Activated CD4-positive, alpha-beta T cell treated with anti-CD3 and anti-CD28 coated beads, Interleukin-2, Interleukin-4, amounts not matched to agents 100 ng/mL and 50 ng/mL, durations not matched to agents 16 hours and 8 hours (primary cell): ENCODE measurements around the gene FAM180B.
A peak's percentile ranks its signal among the peaks of the same experiment; 100 is the strongest.
"Not testable (repeated sequence)": the region's sequence is repeated elsewhere in the genome, so short reads cannot be mapped to it uniquely, and the experiment has no call there.

ENCODE experiments used
- DNase-seq: peaks from one replicate; pipeline ENCODE4 v3.0.0-alpha.2; 2020; ENCODE audit warnings: low spot score

Gene FAM180B

DNA sequence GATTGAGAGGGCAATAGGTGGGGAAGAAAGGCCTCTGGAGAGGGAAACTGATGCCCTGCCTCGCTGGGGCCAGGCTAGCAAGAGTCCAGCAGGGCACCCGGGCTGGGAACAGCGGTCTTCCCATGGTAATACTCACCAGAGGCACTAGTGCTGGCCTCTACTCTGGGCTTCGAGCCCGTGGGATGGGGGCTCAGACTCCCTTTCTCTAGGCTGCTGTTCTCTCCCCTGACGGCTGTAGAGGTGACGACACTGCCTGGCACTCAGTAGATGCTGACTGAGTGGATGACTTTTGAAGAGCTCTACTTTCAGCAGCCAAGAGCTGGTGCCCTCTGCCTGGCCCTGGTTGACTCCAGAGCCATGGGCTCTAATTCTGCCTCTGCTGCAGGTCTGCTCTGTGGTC is 8.6 kb downstream of the FAM180B start:
- no peak for DNase-seq

DNA sequence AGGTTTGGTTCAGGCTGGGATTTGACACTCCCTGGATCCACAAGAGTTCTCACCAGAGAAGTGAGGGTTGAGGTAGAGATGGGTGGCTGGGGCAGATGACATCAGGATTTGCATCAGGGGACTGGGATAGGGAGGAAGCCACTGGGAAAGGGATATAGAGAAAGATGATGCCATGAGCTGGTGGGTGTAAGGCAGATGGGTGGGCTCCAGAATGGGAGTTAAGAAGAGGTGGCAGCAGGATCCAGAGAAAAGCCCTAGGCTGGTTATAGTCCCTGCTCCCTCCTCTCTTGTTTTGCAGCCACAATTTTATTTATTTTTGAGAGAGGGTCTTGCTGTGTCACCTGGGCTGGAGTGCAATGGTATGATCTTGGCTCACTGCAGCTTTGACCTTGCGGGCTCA is 9.5 kb downstream of the FAM180B start:
- no peak for DNase-seq

DNA sequence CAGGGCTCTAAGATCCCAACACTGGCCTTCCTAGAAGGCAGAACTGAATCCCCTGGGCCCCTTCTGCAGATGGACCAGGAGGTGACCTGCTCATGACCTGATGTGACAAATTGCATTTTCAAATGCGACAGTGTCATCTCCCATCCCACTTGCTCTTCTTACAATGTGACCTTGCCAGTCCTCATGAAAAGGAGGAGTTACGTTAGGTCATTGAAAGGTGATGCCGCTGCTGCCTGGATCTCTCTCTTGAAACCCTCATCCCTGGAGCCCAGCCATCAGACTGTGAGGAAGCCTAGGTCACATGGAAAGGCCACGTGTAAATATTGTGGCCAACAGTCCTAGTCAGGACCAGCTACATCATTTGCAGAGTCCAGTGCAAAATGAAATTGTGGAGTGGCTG is 13.4 kb downstream of the FAM180B start:
- DNase-seq: no peak

- no peak for DNase-seq
Observed at GRCh38 chr11:47603295-47603694, 16.8 kb downstream of the FAM180B start.

DNA sequence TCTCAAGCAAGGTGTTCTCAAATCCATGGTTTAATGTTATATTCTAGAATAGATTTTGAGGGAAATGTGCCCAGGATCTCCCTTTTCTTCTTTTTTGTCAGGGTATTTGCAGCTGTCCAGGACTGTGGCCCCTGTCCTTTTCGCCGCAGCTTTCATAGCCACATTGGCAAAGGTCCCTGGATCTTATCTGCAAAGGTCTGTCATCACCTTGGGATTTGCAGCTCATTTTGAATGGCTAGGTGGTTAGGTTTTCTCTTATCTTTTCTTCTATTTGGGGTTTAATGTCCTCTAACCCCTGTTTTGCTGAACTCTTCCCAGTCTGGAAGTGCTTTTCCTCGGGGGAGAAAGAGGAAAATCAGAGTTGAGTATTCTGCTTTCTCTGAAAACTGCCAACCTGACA is 19.4 kb downstream of the FAM180B start:
- DNase-seq: no peak

DNA sequence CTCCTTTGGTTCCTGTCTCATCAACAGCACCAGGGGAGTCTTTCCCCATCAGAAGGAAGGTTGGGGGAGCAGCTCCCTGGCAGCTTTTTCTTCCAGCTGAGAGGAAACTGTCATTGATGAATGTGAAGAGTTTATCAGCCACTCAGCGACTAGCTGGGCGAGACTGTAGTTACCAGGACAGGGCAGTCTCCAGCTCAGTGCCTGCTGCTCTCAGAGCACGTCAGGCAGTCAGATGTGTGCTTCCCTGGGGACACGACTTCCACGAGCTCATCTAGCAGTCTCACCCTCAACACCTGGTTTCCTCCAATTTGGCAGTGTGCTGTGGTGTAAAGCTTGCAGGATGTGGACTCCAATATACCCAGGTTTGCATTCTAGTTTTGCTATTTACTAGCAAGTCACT is 20.3 kb downstream of the FAM180B start:
- no peak for DNase-seq

GRCh38 chr11:47607380-47607779 is 20.9 kb downstream of the FAM180B start:
- no peak for DNase-seq

DNA sequence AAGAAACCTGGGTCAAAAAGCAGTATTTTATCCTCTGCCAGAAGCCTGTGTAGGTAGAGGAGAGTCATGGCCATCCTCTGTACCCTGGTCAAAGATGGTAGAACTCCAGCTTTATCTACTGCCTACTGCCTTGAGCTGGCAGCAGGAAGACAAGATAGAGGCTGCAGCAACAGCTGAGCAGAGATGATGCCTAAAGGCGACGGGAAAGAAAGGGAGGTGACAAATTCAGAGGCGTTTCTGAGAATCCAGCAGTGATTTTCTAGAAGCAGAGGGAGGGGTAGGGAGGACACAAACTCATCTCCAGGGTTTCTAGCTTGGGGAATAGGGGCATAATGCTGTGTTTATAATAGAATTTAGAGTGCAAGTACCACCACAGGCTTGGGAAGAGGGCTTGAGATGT is 23.2 kb downstream of the FAM180B start:
- DNase-seq: no peak

- DNase-seq: no peak
Observed at GRCh38 chr11:47611348-47611794, 24.9 kb downstream of the FAM180B start.

- no peak for DNase-seq
Observed at GRCh38 chr11:47615249-47615648, 28.8 kb downstream of the FAM180B start.

DNA sequence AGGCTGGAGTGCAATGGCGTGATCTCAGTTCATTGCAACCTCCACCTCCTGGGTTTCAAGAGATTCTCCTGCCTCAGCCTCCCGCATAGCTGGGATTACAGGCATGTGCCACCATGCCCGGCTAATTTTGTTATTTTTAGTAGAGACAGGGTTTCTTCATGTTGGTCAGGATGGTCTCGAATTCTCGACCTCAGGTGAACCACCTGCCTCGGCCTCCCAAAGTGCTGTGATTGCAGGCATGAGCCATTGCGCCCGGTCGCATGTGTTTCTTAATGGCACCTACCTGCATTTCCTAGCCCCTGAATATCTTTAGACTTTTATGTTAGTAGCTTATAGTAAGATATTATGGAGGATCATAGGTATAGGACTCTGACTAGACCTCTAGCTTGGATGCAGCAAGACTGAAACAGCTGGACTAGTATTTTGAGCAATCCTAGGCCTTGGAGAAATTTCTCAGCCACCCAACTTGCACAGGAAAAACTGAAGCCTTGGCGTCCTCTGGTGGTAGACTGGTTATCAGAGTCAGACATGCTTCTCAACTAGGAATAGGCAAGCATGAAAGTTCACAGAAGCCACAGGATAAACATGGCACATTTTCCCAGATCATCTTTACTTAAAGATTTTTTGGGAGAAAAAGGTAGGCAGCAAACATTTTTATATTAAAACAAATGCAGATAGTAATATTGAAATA is 30.4 kb downstream of the FAM180B start:
- peak; percentile 21 for DNase-seq

GRCh38 chr11:47617417-47617809 is 30.9 kb downstream of the FAM180B start:
- peak; percentile 19 for DNase-seq

DNA sequence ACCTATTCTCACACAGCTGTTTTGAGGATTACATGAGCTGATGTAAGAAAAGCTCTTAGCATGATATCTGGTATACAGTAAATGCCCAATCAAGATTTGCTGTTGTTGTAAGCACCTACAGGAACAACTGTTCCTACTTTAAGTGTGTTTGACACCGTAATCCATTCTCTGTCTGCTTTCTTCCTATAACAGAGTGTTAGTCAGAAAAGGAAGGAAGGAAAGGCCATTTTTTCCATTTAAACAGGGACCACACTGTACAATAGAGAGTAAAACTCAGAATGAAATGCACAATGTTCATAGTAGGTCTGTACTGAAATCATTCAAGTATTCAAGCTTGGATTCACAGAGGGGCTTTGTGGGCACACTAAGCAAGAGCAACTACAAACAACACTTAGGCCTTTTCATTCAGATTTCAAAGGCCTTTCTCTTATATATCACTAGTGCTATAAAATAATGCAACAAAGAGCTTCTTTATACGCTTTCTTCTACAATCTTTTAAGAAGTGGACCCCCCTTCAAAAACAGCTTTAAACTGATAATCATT is 34.4 kb downstream of the FAM180B start:
- no peak for DNase-seq

- no peak for DNase-seq
Observed at GRCh38 chr11:47626234-47626633, 39.8 kb downstream of the FAM180B start.

GRCh38 chr11:47628026-47628425 is 41.5 kb downstream of the FAM180B start:
- DNase-seq: no peak

- no peak for DNase-seq
Observed at GRCh38 chr11:47631473-47631872, 45.0 kb downstream of the FAM180B start.

GRCh38 chr11:47636331-47636730 is 49.9 kb downstream of the FAM180B start:
- DNase-seq: not testable (repeated sequence)
